CD8-positive, alpha-beta memory T cell (primary cell): Measurements from ENCODE around the gene KLC4. TPM values are rescaled to one million over a fixed set of nuclear protein-coding genes. Genes with fewer than 3 reads are reported as not detected.

Experiments used
- CTCF ChIA-PET: fragments of 350-600 bp; sonication (Branson Sonifier 250); formaldehyde crosslinking; loops from one replicate; lab custom pipeline; 2021; ENCODE audit warnings: antibody characterized with exemption; lab: Charles Lee
- POLR2A ChIA-PET: fragments of 350-600 bp; sonication (Branson Sonifier 250); formaldehyde crosslinking; loops from one replicate; lab custom pipeline; 2021; ENCODE audit warnings: antibody characterized with exemption; lab: Charles Lee
- DNase-seq, 5 donors: peaks; one replicate each; pipeline versions ENCODE4 v3.0.0 to v3.0.0-alpha.2; 2020 to 2022; ENCODE audit warnings: mixed read lengths in 1 of 5
- H3K27ac ChIP-seq: one replicate; pipeline ENCODE4 v1.7.0; 2013; ENCODE audit warnings: low read depth, mild to moderate bottlenecking, low read length, moderate library complexity
- H3K27me3 ChIP-seq: 2 replicates; pipeline ENCODE4 v1.7.0; 2013; ENCODE audit warnings: low read length, mild to moderate bottlenecking; ENCODE audit not compliant: insufficient read depth, poor library complexity, severe bottlenecking
- H3K36me3 ChIP-seq: 2 replicates; pipeline ENCODE4 v1.7.0; 2013; ENCODE audit warnings: mild to moderate bottlenecking, low read length, moderate library complexity; ENCODE audit not compliant: insufficient read depth
- H3K4me1 ChIP-seq: 2 replicates; pipeline ENCODE4 v1.7.0; 2013; ENCODE audit warnings: mild to moderate bottlenecking, low read length, moderate library complexity; ENCODE audit not compliant: insufficient read depth
- H3K4me3 ChIP-seq: 2 replicates; pipeline ENCODE4 v1.7.0; 2013; ENCODE audit warnings: mild to moderate bottlenecking, low read length
- H3K9me3 ChIP-seq: 2 replicates; pipeline ENCODE4 v1.7.0; 2013; ENCODE audit warnings: mild to moderate bottlenecking, low read length
- H3K27ac Mint-ChIP-seq, 8 donors: one replicate each; pipeline ENCODE4 v1.8.0; 2020 to 2021; ENCODE audit warnings: mixed read lengths in 8 of 8, mild to moderate bottlenecking in 6 of 8, inconsistent platforms in 3 of 8, moderate library complexity in 3 of 8
- H3K27me3 Mint-ChIP-seq, 2 donors: one replicate each; pipeline ENCODE4 v1.8.0; 2020 to 2021; ENCODE audit warnings: mixed read lengths in 2 of 2, mild to moderate bottlenecking in 1 of 2, moderate library complexity in 1 of 2
- H3K36me3 Mint-ChIP-seq, 3 donors: one replicate each; pipeline ENCODE4 v1.8.0; 2020 to 2021; ENCODE audit warnings: mixed read lengths in 3 of 3, inconsistent platforms in 1 of 3, mild to moderate bottlenecking in 1 of 3
- H3K4me1 Mint-ChIP-seq, 3 donors: one replicate each; pipeline ENCODE4 v1.8.0; 2020 to 2021; ENCODE audit warnings: mixed read lengths in 3 of 3, inconsistent platforms in 1 of 3, mild to moderate bottlenecking in 1 of 3
- H3K4me3 Mint-ChIP-seq, 7 donors: one replicate each; pipeline ENCODE4 v1.8.0; 2020 to 2021; ENCODE audit warnings: mixed read lengths in 7 of 7, mild to moderate bottlenecking in 6 of 7, moderate library complexity in 4 of 7, inconsistent platforms in 2 of 7
- H3K9me3 Mint-ChIP-seq, 5 donors: one replicate each; pipeline ENCODE4 v1.8.0; 2020 to 2022; ENCODE audit warnings: mixed read lengths in 5 of 5, mild to moderate bottlenecking in 3 of 5, moderate library complexity in 2 of 5, inconsistent platforms in 1 of 5
- polyA plus RNA-seq: library from polyadenylated mRNA; unstranded; fragments of 300-500 nt; fragmentation: Illumina TruSeq; gene quantifications from one replicate; pipeline ENCODE4 v1.2.3, GENCODE V29; 2021
- total RNA-seq, 2 experiments: library from RNA; stranded (reverse); gene quantifications; one replicate each; pipeline ENCODE4 v1.2.3, GENCODE V29; 2021

KLC4 gene
- total and polyA plus RNA-seq, 3 experiments from 2014 or later = 11.1 to 12.3 (median 11.6) TPM

DNA sequence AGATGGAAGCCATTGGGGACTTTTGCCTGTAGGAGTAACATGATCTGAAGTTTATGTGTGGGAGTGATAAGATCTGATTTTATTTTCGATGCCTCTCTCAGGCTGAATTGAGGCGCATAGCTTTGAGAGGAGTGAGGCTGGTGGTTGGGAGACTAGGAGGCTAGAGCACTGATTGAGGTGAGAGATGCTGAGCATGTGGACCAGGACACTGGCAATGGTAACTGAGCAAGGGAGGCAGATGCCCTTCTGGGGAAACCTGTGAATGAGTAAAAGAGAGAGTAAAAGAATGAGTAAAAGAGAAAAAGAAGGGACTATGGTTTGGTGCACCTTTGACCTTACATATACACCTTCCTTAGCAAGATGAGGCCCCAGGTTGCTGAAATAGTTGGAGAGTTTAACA, 35.0 kb upstream of the KLC4 start:
- POLR2A ChIA-PET = interaction anchor here (0.6 kb wide), 2 partner anchors 637 to 1525 kb away, joined by 5 read pairs; no protein-coding TSS in a partner anchor
- Mint-ChIP-seq H3K4me3 (peak overlapping the region in 2 of 7 donors; percentile 40 to 78), H3K4me1 (peaks cover 21 to 29% (median 21%) of the 10 kb centered on the region in 3 donors), H3K27me3 (peaks cover 0 to 1% of the 10 kb centered on the region in 2 donors), H3K27ac (peak overlapping the region in 6 of 8 donors; percentile 1 to 91 (median 56)), H3K36me3 (peaks cover 14 to 66% (median 19%) of the 10 kb centered on the region in 3 donors), H3K9me3 (no peaks in the 10 kb centered on the region)
- CTCF ChIA-PET = interaction anchor here (1.2 to 3.2 kb wide), 3 partner anchors 10 to 119 kb away, joined by 4 to 13 read pairs (median 5); partner anchors contain the start of genes KLHDC3 and MEA1
- Histone ChIP-seq H3K9me3 (no peaks in the 10 kb centered on the region), H3K36me3 (peaks cover 47% of the 10 kb centered on the region), H3K27me3 (no peaks in the 10 kb centered on the region), H3K4me3 (no peak overlapping the region), H3K4me1 (peaks cover 28% of the 10 kb centered on the region), H3K27ac (no peak overlapping the region)
- no peak for DNase-seq

- no peaks in the 10 kb centered on the region for H3K9me3 Mint-ChIP-seq
- DNase-seq = no peak
- peaks cover 0 to 1% of the 10 kb centered on the region in 2 donors for H3K27me3 Mint-ChIP-seq
- H3K27ac ChIP-seq = no peak overlapping the region
- H3K36me3 Mint-ChIP-seq = peaks cover 14 to 63% (median 21%) of the 10 kb centered on the region in 3 donors
- peak overlapping the region in 1 of 7 donors; percentile 70 for H3K4me3 Mint-ChIP-seq
- H3K9me3 ChIP-seq = no peaks in the 10 kb centered on the region
- H3K4me1 ChIP-seq = peaks cover 19% of the 10 kb centered on the region
- ChIA-PET CTCF (interaction anchor here (3.2 kb wide), 1 partner anchor 117 kb away, joined by 13 read pairs; no protein-coding TSS in a partner anchor), POLR2A (no interaction called here)
- H3K4me1 Mint-ChIP-seq = peaks cover 17 to 22% (median 20%) of the 10 kb centered on the region in 3 donors
- H3K4me3 ChIP-seq = no peak overlapping the region
- H3K36me3 ChIP-seq = peaks cover 53% of the 10 kb centered on the region
- H3K27me3 ChIP-seq = no peaks in the 10 kb centered on the region
- peak overlapping the region in 2 of 8 donors; percentile 40 to 54 for H3K27ac Mint-ChIP-seq
Observed at GRCh38 chr6:43026365-43026764, 33.1 kb upstream of the KLC4 start.

DNA sequence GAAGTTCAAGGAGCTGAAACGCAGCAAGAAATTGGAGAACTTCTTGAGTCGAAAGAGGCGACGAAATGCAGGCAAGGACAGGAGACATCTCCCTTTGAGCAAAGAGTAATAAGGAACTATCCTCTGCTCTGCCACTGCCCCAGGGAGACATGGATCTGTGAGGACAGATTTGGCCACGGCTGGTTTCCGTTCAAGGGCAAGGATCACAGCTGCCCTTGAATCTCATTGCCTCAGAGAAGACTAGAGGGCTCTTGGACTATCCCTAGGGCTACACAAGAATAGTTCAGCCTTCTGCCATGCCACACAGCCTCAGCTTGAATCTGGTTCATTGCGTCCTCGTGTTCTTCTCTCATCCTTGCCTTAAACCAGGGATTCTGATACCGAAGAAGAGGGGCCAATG, 30.3 kb upstream of the KLC4 start:
- POLR2A ChIA-PET = no interaction called here
- DNase-seq = no peak
- Mint-ChIP-seq H3K9me3 (no peaks in the 10 kb centered on the region), H3K36me3 (peaks cover 14 to 80% (median 17%) of the 10 kb centered on the region in 3 donors), H3K4me3 (peak overlapping the region in 1 of 7 donors; percentile 24), H3K27ac (no peak overlapping the region), H3K27me3 (peaks cover 0 to 1% of the 10 kb centered on the region in 2 donors), H3K4me1 (peaks cover 10 to 14% (median 11%) of the 10 kb centered on the region in 3 donors)
- no peaks in the 10 kb centered on the region for H3K27me3 ChIP-seq
- H3K36me3 ChIP-seq = peaks cover 59% of the 10 kb centered on the region
- CTCF ChIA-PET = no interaction called here
- H3K4me3 ChIP-seq = no peak overlapping the region
- no peaks in the 10 kb centered on the region for H3K9me3 ChIP-seq
- no peak overlapping the region for H3K27ac ChIP-seq
- peaks cover 7% of the 10 kb centered on the region for H3K4me1 ChIP-seq

DNA sequence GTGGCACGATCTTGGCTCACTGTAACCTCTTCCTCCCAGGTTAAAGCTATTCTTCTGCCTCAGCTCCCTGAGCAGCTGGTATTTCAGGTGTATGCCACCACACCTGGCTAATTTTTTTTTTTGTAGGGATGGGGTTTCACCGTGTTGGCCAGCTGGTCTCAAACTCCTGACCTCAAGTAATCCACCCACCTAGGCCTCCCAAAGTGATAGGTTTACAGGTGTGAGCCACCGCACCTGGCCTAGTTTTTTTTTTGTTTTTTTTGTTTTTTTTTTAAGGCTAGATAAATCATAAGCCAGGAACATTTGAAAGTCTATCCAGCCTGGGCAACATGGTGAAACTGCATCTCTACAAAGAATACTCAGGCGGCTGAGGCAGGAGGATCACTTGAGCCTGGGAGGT, 27.1 kb upstream of the KLC4 start:
- Mint-ChIP-seq H3K27me3 (no peaks in the 10 kb centered on the region), H3K4me3 (no peak overlapping the region), H3K27ac (no peak overlapping the region), H3K36me3 (peaks cover 4 to 72% (median 9%) of the 10 kb centered on the region in 3 donors), H3K4me1 (peaks cover 0 to 6% (median 1%) of the 10 kb centered on the region in 3 donors), H3K9me3 (no peaks in the 10 kb centered on the region)
- ChIA-PET CTCF (interaction anchor here (1.1 to 1.3 kb wide), 2 partner anchors 12 to 15 kb away, joined by 3 read pairs; no protein-coding TSS in a partner anchor), POLR2A (no interaction called here)
- Histone ChIP-seq H3K9me3 (no peaks in the 10 kb centered on the region), H3K4me1 (no peaks in the 10 kb centered on the region), H3K27me3 (no peaks in the 10 kb centered on the region), H3K36me3 (peaks cover 30% of the 10 kb centered on the region), H3K4me3 (no peak overlapping the region), H3K27ac (no peak overlapping the region)
- DNase-seq = no peak

GRCh38 chr6:43033496-43034189, 25.8 kb upstream of the KLC4 start:
- Histone ChIP-seq H3K9me3 (no peaks in the 10 kb centered on the region), H3K36me3 (peaks cover 20% of the 10 kb centered on the region), H3K27me3 (no peaks in the 10 kb centered on the region), H3K4me1 (no peaks in the 10 kb centered on the region), H3K27ac (no peak overlapping the region), H3K4me3 (no peak overlapping the region)
- H3K27ac Mint-ChIP-seq = peak overlapping the region in 5 of 8 donors; percentile 3 to 71 (median 18)
- peaks cover 0 to 72% (median 5%) of the 10 kb centered on the region in 3 donors for H3K36me3 Mint-ChIP-seq
- ChIA-PET POLR2A (no interaction called here), CTCF (interaction anchor here (1.3 to 1.4 kb wide), 2 partner anchors 15 to 17 kb away, joined by 3 to 4 read pairs; no protein-coding TSS in a partner anchor)
- no peaks in the 10 kb centered on the region for H3K27me3 Mint-ChIP-seq
- no peaks in the 10 kb centered on the region for H3K9me3 Mint-ChIP-seq
- peaks cover 0 to 6% (median 0%) of the 10 kb centered on the region in 3 donors for H3K4me1 Mint-ChIP-seq
- no peak overlapping the region for H3K4me3 Mint-ChIP-seq
- no peak for DNase-seq

- Histone ChIP-seq H3K36me3 (peaks cover 15% of the 10 kb centered on the region), H3K27me3 (no peaks in the 10 kb centered on the region), H3K4me3 (no peak overlapping the region), H3K9me3 (no peaks in the 10 kb centered on the region), H3K4me1 (no peaks in the 10 kb centered on the region), H3K27ac (no peak overlapping the region)
- no peaks in the 10 kb centered on the region for H3K27me3 Mint-ChIP-seq
- H3K36me3 Mint-ChIP-seq = peaks cover 0 to 72% (median 5%) of the 10 kb centered on the region in 3 donors
- no peak for DNase-seq
- H3K9me3 Mint-ChIP-seq = no peaks in the 10 kb centered on the region
- no peak overlapping the region for H3K4me3 Mint-ChIP-seq
- ChIA-PET POLR2A (interaction anchor here (0.7 kb wide), 1 partner anchor 24 kb away, joined by 4 read pairs; no protein-coding TSS in a partner anchor), CTCF (interaction anchor here (0.9 to 1.4 kb wide), 2 partner anchors 15 to 43 kb away, joined by 3 to 4 read pairs; no protein-coding TSS in a partner anchor)
- peaks cover 0 to 6% (median 0%) of the 10 kb centered on the region in 3 donors for H3K4me1 Mint-ChIP-seq
- peak overlapping the region in 1 of 8 donors; percentile 40 for H3K27ac Mint-ChIP-seq
Observed at GRCh38 chr6:43034190-43034525, 25.3 kb upstream of the KLC4 start.

DNA sequence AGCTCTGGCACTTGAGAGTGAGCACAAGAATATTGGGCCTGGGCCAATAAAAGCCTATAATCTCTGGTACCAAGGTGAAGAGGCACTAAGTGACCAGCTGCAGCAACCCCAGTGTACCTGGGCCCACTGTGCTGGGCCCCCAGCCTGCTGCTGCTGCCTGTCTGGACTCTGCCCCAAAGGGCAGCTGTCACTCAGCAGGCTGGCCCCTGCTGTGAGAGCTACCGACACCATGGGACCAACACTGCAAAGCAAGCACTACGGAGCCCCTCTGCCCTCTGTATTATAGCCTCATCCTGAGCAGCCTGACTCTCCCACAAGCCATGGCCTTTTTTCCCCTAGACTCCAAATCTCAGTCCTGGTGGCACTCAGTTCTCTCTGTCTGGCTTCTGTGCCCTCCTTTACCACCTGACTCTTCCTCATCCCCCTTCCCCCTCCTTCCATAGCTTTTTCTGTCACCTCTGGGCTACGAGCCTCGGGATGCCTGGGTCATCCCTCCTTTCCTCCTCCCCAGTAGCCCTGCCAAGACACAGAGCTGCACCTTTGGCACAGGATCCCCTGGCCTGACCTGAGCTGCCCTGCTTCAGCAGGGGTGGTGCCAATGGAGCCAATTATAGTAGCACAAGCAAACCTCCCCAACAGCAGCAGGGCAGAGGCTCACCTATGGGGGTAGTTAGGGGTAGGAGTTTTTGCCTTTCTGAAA, 23.8 kb upstream of the KLC4 start:
- Mint-ChIP-seq H3K27me3 (no peaks in the 10 kb centered on the region), H3K36me3 (peaks cover 0 to 74% (median 2%) of the 10 kb centered on the region in 3 donors), H3K9me3 (no peaks in the 10 kb centered on the region), H3K4me1 (peaks cover 0 to 6% (median 0%) of the 10 kb centered on the region in 3 donors), H3K27ac (peak overlapping the region in 3 of 8 donors; percentile 29 to 56 (median 40)), H3K4me3 (no peak overlapping the region)
- H3K27ac ChIP-seq = no peak overlapping the region
- H3K4me3 ChIP-seq = no peak overlapping the region
- DNase-seq = no peak
- H3K27me3 ChIP-seq = no peaks in the 10 kb centered on the region
- peaks cover 6% of the 10 kb centered on the region for H3K36me3 ChIP-seq
- no peaks in the 10 kb centered on the region for H3K9me3 ChIP-seq
- CTCF ChIA-PET = interaction anchor here (1.2 kb wide), 1 partner anchor 15 kb away, joined by 3 read pairs; no protein-coding TSS in a partner anchor
- no peaks in the 10 kb centered on the region for H3K4me1 ChIP-seq
- POLR2A ChIA-PET = interaction anchor here (0.6 kb wide), 1 partner anchor 153 kb away, joined by 6 read pairs; no protein-coding TSS in a partner anchor
